ENCODE results near the gene RPL37A. TPM values are rescaled to one million over a fixed set of nuclear protein-coding genes. Genes with fewer than 3 reads are reported as not detected.
A peak's percentile ranks its signal among the peaks of the same experiment; 100 is the strongest.

RPL37A gene
- total RNA-seq, 1 donor from 2014 or later = 2,728 TPM

GRCh38 chr2:216541505-216541904, 42.9 kb downstream of the RPL37A start:
- Mint-ChIP-seq H3K36me3 (no peaks in the 10 kb centered on the region), H3K9me3 (no peaks in the 10 kb centered on the region), H3K27ac (peak overlapping the region; percentile 72), H3K4me1 (peaks cover 43% of the 10 kb centered on the region), H3K27me3 (ENCODE audit: low read depth) (no peaks in the 10 kb centered on the region), H3K4me3 (no peak overlapping the region)
- no peak for TF ChIP-seq CTCF (IDR thresholded peaks at IDR 0.05; ENCODE audit: unreplicated experiment)
- DNase-seq (ENCODE audit: low spot score in 2 of 2, unreplicated experiment in 2 of 2) = no peak

- no peak for TF ChIP-seq CTCF (IDR thresholded peaks at IDR 0.05; ENCODE audit: unreplicated experiment)
- no peak for DNase-seq (ENCODE audit: low spot score in 2 of 2, unreplicated experiment in 2 of 2)
- H3K9me3 Mint-ChIP-seq = no peaks in the 10 kb centered on the region
- H3K36me3 Mint-ChIP-seq = no peaks in the 10 kb centered on the region
- H3K27ac Mint-ChIP-seq = no peak overlapping the region
- H3K4me1 Mint-ChIP-seq = peaks cover 41% of the 10 kb centered on the region
- H3K4me3 Mint-ChIP-seq = no peak overlapping the region
- no peaks in the 10 kb centered on the region for H3K27me3 Mint-ChIP-seq (ENCODE audit: low read depth)
Measured at GRCh38 chr2:216545359-216545758, 46.7 kb downstream of the RPL37A start.

GRCh38 chr2:216546241-216546640, 47.6 kb downstream of the RPL37A start:
- Mint-ChIP-seq H3K27ac (no peak overlapping the region), H3K4me1 (peaks cover 42% of the 10 kb centered on the region), H3K27me3 (ENCODE audit: low read depth) (no peaks in the 10 kb centered on the region), H3K36me3 (no peaks in the 10 kb centered on the region), H3K4me3 (no peak overlapping the region), H3K9me3 (no peaks in the 10 kb centered on the region)
- DNase-seq (ENCODE audit: low spot score in 2 of 2, unreplicated experiment in 2 of 2) = no peak
- no peak for TF ChIP-seq CTCF (IDR thresholded peaks at IDR 0.05; ENCODE audit: unreplicated experiment)

DNA sequence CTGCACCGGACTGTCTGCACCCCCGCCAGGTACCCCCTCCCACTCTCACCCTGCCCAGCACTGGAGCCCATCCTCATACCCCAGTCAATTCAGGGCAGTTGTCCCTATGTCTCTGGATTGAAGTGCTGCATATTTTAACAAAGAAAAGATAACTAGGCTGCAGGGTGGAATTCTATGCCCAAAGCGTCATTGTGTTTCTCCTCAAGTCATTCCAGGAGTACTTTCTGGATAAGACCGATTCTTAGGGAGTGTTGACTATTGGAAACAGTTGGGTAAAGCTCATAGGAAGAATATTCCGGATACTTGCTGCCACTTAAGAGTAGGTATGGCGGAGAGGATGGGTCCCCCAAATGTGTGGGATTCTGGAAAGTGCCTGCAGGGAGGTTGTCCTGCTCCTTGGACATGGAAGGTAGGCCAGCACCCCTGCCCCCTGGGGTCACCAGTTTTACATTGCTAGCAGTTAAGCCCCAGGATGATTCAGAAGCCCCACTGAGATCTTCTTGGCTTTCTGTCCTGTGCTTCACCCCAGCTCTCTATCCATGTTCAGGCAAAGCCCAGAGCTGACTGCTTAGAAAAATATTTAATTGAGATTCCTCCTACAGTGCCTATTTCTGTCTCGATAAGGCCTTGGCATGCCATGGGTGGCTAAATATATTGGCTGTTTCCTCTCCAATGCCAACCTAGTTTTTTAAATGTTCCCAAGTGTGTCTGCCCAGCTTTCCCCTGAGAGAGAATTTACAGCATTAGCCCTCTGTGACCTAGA, 48.2 kb downstream of the RPL37A start:
- Mint-ChIP-seq H3K9me3 (no peaks in the 10 kb centered on the region), H3K4me1 (peaks cover 46% of the 10 kb centered on the region), H3K36me3 (no peaks in the 10 kb centered on the region), H3K27ac (no peak overlapping the region), H3K27me3 (ENCODE audit: low read depth) (no peaks in the 10 kb centered on the region), H3K4me3 (no peak overlapping the region)
- no peak for DNase-seq (ENCODE audit: low spot score in 2 of 2, unreplicated experiment in 2 of 2)
- TF ChIP-seq CTCF (IDR thresholded peaks at IDR 0.05; ENCODE audit: unreplicated experiment) = no peak

GRCh38 chr2:216548901-216549331, 50.3 kb downstream of the RPL37A start:
- no peak for TF ChIP-seq CTCF (IDR thresholded peaks at IDR 0.05; ENCODE audit: unreplicated experiment)
- Mint-ChIP-seq H3K4me1 (peaks cover 59% of the 10 kb centered on the region), H3K27me3 (ENCODE audit: low read depth) (no peaks in the 10 kb centered on the region), H3K36me3 (no peaks in the 10 kb centered on the region), H3K4me3 (no peak overlapping the region), H3K9me3 (no peaks in the 10 kb centered on the region), H3K27ac (no peak overlapping the region)
- DNase-seq (ENCODE audit: low spot score in 2 of 2, unreplicated experiment in 2 of 2) = no peak
